ENCODE measurements around the gene SOWAHD.
"Not testable (repeated sequence)": the region's sequence is repeated elsewhere in the genome, so short reads cannot be mapped to it uniquely, and the experiment has no call there.

The SOWAHD gene

DNA sequence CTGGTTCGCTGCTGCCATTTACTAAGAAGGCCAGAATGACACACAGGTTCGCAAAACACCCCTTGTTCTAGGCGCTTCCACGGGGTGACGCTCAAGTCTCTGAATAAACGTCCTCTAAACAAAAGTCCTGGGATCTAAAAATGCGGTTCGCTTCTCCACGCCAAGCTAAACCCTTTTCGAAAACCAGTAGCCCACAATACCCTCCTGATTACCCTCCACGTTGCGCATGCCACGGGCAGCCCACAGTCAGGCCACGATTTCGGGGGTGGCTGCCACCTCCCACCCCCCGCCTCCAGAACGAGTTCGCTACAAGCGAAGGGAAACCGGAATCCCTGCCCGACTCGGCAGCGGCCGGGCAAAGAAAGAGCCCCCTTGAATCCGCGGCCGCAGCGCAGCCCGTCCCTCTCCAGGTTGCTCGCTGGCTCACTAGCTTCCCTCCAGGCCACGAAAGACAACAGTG lies 32.6 kb downstream of the SOWAHD start:
- in situ Hi-C loops (cut with MboI; ENCODE audit: low sequenced_read_pairs, unreplicated experiment) = loop anchor here (25.0 kb wide), 1 partner anchor 346 kb away; no protein-coding TSS in a partner anchor
- TF ChIP-seq, protein P1, sequence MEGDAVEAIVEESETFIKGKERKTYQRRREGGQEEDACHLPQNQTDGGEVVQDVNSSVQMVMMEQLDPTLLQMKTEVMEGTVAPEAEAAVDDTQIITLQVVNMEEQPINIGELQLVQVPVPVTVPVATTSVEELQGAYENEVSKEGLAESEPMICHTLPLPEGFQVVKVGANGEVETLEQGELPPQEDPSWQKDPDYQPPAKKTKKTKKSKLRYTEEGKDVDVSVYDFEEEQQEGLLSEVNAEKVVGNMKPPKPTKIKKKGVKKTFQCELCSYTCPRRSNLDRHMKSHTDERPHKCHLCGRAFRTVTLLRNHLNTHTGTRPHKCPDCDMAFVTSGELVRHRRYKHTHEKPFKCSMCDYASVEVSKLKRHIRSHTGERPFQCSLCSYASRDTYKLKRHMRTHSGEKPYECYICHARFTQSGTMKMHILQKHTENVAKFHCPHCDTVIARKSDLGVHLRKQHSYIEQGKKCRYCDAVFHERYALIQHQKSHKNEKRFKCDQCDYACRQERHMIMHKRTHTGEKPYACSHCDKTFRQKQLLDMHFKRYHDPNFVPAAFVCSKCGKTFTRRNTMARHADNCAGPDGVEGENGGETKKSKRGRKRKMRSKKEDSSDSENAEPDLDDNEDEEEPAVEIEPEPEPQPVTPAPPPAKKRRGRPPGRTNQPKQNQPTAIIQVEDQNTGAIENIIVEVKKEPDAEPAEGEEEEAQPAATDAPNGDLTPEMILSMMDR (IDR thresholded peaks at IDR 0.05; ENCODE audit: borderline replicate concordance, control extremely low read depth, extremely low read depth, insufficient read depth, missing control alignments) = peak; percentile 20
- DNase-seq (ENCODE audit: low spot score) = peak; percentile 26

DNA sequence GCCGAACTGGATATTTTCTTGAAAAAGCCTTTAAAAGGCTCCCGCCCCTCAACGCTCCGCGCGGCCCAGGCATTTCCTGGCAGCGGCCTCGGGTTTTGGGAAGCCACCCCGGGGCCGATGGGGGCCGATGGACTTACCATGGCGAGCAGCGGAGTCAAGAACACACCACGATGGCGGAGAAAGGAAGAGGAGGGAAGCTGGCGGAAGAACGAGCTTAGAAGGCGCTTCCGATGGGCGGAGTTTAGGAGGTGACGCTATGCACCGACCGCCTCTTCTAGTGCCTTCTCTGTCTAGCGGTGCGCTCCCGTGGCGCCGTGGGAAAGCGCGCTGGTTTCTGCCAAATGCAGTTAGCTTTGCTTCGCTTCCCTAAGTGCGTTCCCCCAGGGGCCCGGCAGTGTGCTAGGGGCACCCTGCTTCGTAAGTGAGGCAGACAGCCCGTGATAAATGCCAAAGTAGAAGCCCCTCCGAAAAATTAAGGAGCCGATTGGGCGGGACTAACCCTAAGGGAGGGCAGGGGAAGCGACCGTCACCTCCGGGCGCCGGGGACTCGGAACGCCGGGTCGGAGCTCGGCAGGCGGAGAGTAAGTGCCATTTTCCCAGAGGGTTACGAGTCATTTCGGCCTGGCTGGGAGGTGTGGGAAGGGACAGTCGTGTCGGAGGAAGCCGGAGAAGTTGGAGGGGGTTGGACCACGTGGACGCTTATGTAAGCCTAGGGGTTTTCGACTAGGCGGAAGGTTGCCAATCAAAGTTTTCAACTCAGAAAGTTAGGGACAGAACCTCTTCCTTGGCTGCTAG lies 33.2 kb downstream of the SOWAHD start, which contains the start of gene RPL39:
Gene RPL39, minus strand, starts transcription at position 194 of the 795 bp plus-strand sequence. Its CDS starts 54 bp downstream, at position 140.
- in situ Hi-C loops (cut with MboI; ENCODE audit: low sequenced_read_pairs, unreplicated experiment) = loop anchor here (25.0 kb wide), 1 partner anchor 346 kb away; no protein-coding TSS in a partner anchor

DNA sequence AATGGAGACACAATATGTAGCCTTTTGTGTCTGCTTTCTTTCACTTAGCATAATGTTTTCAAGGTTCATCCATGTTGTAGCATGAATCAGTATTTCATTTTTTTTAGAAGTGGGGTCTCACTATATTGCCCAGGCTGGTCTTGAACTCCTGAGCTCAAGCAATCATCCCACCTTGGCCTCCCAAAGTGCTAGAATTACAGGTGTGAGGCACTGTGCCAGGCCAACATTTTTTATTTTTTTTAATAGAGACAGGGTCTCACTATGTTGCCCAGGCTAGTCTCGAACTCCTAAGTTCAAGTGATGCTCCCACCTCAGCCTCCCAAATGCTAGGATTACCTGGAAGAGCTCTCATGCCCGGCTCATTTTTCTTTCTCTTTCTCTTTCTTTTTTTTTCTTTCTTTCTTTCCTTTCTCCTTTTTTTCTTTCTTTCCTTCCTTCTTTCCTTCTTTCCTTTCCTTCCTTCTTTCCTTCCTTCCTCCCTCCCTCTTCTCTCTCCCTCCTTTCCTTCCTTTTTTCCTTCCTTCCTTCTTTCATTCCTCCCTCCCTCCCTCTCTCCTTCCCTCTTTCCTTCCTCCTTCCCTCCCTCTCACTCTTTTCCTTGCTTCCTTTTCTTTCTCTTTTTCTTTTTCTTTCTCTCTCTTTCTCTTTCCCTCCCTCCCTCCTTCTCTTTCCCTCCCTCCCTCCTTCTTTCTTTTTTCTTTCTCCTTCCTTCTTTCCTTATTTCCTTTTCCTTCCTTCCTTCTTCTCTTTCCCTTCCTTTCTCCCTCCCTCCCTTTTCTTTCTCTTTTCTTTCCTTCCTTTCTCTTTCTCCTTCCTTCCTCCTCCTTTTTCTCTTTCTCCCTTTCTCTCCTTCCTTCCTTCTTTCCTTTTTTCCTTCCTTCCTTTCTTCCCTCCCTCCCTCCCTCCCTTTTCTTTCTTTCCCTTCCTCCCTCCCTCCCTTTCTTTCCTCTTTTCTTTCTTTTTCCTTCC lies 43.1 kb downstream of the SOWAHD start:
- in situ Hi-C loops (cut with MboI; ENCODE audit: low sequenced_read_pairs, unreplicated experiment) = no loop called here
- TF ChIP-seq, protein P1 (IDR thresholded peaks at IDR 0.05; ENCODE audit: borderline replicate concordance, control extremely low read depth, extremely low read depth, insufficient read depth, missing control alignments) = no peak
- no peak for DNase-seq (ENCODE audit: low spot score)

More for the DNA sequence above, 33.2 kb downstream of the SOWAHD start, which contains the start of gene RPL39:
- TF ChIP-seq, protein P1 (IDR thresholded peaks at IDR 0.05; ENCODE audit: borderline replicate concordance, control extremely low read depth, extremely low read depth, insufficient read depth, missing control alignments) = no peak
- DNase-seq (ENCODE audit: low spot score) = peak; percentile 82

DNA sequence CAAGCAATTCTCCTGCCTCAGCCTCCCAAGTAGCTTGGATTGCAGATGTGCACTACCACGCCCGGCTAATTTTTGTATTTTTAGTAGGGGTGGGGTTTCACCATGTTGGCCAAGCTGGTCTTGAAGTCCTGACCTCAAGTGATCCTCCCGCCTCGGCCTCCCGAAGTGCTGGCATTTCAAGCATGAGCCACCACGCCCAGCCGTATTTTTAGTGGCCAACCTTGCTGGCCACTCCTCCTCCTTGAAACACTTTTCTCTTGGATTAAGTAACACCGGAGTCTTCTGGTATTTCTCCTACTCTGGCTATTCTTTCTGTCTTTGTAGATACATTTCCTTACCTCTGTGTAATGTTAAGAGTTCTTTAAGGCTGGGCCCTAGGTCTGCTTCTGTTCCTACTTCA lies 44.2 kb downstream of the SOWAHD start:
- no peak for DNase-seq (ENCODE audit: low spot score)
- TF ChIP-seq, protein P1 (IDR thresholded peaks at IDR 0.05; ENCODE audit: borderline replicate concordance, control extremely low read depth, extremely low read depth, insufficient read depth, missing control alignments) = no peak
- in situ Hi-C loops (cut with MboI; ENCODE audit: low sequenced_read_pairs, unreplicated experiment) = no loop called here

DNA sequence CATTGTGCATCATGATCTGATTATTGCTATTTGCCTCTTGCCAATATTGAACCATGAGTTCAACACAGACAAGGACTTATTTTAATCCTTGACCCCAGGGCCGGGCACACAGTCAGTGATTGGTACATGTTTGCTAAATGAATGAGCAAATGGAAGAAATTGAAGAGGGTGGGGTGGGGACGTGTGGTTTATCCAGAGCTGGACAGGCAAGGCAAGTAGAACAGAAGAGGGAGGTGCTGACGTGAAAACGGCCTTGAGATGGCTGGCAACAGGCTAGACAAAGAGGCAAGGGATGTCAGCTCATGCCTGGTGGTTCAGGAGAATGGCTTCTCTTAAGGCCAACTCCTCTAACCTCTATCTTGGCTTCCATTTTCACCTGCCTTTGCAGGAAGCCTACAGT lies 50.1 kb downstream of the SOWAHD start:
- in situ Hi-C loops (cut with MboI; ENCODE audit: low sequenced_read_pairs, unreplicated experiment) = not testable (repeated sequence)

DNA sequence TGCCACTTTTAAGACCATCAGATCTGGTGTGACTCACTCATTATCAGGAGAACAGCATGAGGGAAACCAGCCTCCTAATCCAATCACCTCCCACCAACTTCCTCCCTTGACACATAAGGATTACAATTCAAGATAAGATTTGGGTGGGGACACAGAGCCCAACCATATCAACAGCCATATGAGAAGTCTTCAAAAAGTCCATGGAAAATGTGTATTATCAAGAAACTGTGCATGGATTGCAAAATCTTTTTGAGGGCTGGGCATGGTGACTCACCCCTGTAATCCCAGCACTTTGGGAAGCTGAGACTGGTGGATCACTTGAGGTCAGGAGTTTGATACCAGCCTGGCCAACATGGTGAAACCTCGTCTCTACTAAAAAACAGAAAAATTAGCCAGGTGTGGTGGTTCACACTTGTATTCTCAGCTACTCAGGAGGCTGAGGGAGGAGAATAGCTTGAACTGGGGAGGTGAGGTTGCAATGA lies 50.8 kb downstream of the SOWAHD start:
- in situ Hi-C loops (cut with MboI; ENCODE audit: low sequenced_read_pairs, unreplicated experiment) = no loop called here
- DNase-seq (ENCODE audit: low spot score) = no peak
- TF ChIP-seq, protein P1 (IDR thresholded peaks at IDR 0.05; ENCODE audit: borderline replicate concordance, control extremely low read depth, extremely low read depth, insufficient read depth, missing control alignments) = no peak

More for the DNA sequence above, 50.1 kb downstream of the SOWAHD start:
- DNase-seq (ENCODE audit: low spot score) = not testable (repeated sequence)

Data from GM13976 (cell line).